ENCODE measurements around the gene STIM1.

The STIM1 gene

DNA sequence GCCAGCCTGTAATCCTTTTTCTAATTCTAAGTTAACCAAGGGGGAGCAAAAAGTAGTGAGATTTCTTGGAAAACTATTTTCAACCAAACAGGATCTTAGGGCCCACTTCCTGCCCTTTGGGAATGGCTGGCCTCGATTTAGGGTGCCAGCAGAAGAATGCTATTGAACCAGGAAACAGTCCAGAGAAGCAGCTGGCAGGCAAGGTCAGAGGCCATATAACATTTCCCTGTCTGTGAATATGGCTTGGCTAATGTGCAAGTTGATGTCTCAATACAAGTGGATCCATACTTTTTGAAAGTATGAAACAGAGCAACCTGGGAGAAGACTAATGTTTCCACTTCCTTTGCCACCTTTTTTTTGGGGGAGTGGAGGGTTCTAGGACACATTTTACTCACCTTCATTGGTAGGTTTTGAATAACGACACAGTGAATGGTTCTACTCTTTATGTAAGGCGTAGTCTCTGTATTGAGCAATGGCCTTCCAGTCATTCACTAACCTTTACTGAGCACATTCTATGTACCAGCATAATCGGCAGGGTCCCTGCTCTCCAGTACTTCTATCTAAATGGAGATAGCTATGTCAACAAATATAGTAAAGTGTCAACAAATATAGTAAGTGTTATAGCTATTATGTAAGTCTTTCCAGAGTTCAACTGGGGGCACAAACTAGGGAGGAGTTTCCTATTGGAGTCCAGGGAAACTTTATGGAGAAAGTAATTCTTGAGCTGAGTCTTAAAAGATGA, 204.9 kb downstream of the STIM1 start:
- in situ Hi-C loops (cut with HindIII; ENCODE audit: low sequenced_read_pairs), result no loop called here

- in situ Hi-C loops (cut with HindIII; ENCODE audit: low sequenced_read_pairs), result no loop called here
Measured at GRCh38 chr11:4061700-4062099, 206.2 kb downstream of the STIM1 start.

DNA sequence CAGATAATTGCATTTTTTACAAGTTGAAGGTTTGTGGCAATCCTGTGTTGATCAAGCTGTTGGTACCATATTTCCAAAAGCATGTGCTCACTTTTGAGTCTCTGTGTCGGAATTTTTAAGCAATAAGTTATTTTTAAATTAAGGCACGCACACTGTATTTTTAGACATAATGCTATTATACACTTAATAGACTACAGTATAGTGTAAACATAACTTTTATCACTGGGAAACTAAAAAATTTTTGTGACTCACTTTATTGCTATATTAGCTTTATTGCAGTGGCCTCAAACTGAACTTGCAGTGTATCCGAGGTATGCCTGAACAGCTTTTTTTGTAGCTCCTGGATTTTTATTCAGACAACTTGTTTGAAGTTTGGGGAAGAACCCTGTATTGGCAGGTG, 207.9 kb downstream of the STIM1 start:
- in situ Hi-C loops (cut with HindIII; ENCODE audit: low sequenced_read_pairs), result no loop called here

DNA sequence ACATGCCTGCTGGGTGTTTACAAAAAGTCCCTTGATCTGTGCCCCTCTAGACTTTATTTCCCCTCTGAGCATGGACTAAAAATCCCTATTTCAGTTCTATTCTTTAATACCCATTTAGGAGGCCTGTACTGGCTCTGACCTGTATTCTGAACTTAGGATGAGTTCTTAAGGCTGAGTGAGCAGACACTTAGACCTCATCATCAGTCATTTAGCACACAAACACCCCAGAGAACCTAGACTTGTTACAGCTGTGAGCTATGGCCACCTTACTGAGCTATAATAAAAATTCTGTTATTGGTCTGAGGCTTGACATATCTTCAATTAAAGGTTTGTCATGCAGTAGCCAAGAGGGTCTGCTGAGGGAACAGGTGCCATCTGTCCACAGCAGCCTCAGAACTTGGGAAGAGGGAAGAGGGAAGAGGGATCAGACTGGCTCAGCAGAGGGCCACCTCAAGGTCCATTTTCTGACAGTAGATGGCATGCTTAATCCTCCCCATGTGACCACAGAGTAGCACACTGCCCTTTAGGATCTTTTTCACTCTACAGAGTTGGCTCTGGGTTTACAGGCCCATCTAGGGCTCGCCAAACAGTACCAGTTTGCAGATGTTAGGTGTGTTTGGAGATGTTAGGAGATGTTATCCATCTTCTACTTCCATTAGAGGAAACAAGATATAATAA, 209.0 kb downstream of the STIM1 start:
- in situ Hi-C loops (cut with HindIII; ENCODE audit: low sequenced_read_pairs), result no loop called here

- in situ Hi-C loops (cut with HindIII; ENCODE audit: low sequenced_read_pairs), result no loop called here
Measured at GRCh38 chr11:4065086-4065485, 209.6 kb downstream of the STIM1 start.

DNA sequence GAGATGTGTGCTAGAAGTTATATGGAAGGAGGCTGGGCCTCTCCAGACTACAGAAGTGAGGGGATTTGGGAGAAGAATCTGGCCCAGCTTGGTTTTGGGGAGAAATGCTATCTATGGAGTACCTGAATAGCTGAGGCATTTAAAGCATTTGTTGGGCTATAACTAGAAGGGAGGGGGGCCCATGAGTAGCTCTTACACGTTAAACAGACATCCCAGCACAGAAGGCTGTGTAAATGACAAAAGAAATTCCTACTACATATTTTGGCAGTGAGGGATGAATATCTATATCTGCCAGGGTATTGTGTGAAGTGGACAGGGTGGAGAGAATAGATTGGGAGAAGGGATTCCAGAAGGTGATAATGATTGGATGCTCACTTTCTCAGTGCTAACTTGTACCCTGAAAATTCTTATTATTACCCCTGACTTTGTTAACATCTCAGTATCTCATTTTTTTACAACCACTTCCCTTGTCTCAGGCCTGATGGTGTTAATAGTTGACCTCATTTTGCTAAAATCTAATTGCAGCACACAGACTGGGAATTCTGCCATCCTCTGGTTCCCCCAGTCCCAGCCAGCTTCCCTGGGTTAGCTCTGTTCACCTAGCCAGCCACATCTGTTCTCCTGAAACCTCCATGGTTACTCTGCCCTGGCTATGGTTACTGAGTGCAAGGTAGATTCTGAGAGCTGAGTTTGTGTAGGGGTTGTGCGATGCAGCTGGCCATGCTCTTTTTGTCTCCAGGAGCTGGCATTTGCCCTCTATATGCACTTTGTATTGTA, 210.3 kb downstream of the STIM1 start:
- in situ Hi-C loops (cut with HindIII; ENCODE audit: low sequenced_read_pairs), result no loop called here

GRCh38 chr11:4066910-4067309, 211.4 kb downstream of the STIM1 start:
- in situ Hi-C loops (cut with HindIII; ENCODE audit: low sequenced_read_pairs), result no loop called here

DNA sequence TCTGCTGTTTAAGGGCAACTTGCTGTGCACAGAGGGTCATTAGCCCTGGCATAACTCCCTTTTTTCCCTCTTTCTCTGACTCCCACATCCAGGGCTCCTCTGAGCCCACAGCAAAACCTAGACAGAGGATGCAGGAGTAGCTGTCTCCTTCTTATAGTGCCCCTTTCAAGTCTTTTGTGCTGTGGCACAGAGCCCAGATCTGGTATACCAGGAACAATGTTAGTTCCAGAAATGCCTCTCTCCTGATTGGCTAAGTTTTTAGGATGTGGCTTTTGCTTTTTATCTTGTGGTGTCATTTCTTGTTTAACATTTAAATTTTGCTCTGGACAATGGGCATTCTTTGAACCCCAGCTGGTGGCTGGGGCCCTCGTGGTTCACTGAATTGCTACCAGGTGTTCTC, 213.5 kb downstream of the STIM1 start:
- in situ Hi-C loops (cut with HindIII; ENCODE audit: low sequenced_read_pairs), result no loop called here

- in situ Hi-C loops (cut with HindIII; ENCODE audit: low sequenced_read_pairs), result loop anchor here (5.0 kb wide), 1 partner anchor 219 kb away; no protein-coding TSS in a partner anchor
Measured at GRCh38 chr11:4071325-4071724, 215.9 kb downstream of the STIM1 start.

DNA sequence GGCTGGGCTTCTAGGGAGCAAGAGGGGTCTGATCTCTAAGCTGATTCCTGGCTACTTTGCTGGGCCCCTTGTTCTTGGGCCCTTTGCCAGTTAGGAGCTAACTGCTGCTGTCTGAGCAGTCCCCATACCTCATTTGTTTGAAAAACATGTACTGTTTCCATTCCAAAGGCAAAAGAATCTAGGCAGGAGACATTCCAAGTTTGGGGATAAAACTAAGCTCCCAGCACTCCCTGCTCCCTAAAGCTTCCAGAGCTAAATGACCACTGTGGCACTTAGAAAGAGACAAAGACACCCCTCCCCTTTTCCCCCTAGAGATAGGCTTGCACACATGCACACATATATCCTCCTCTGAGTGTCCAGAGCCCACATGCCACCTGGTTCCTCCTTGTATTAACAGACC, 216.4 kb downstream of the STIM1 start:
- in situ Hi-C loops (cut with HindIII; ENCODE audit: low sequenced_read_pairs), result loop anchor here (5.0 kb wide), 1 partner anchor 220 kb away; no protein-coding TSS in a partner anchor

DNA sequence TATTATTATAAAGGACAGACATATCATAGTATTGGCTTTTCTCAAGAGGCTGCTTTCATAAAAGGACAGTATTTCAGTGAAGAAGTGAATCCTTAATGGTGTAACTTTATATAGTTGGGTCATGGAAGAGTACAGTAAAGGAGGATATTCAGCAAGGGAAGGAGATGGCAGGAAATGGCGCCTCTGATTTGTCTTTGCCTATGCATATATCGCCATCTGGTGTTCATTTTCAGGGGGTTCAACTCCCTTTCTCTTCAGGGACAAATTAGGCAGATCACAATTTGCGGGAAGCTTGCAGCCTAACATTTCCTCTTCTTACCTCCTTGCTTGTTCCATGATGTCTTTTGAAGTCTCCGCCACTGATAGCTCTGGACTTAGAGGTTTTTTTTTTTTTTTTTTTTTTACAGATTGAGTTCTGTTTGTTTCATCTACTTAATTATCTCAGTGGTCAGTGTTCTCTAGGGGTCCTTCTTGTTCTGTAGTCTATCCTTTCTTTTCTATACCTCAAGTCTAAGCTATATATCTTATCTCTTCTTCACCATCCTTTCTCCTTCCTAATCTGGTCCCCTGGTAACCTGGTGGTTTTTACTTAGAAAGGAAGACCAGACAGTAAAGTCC, 217.3 kb downstream of the STIM1 start:
- in situ Hi-C loops (cut with HindIII; ENCODE audit: low sequenced_read_pairs), result loop anchor here (5.0 kb wide), 1 partner anchor 220 kb away; no protein-coding TSS in a partner anchor

GRCh38 chr11:4074266-4074665, 218.8 kb downstream of the STIM1 start:
- in situ Hi-C loops (cut with HindIII; ENCODE audit: low sequenced_read_pairs), result loop anchor here (5.0 kb wide), 1 partner anchor 222 kb away; no protein-coding TSS in a partner anchor

DNA sequence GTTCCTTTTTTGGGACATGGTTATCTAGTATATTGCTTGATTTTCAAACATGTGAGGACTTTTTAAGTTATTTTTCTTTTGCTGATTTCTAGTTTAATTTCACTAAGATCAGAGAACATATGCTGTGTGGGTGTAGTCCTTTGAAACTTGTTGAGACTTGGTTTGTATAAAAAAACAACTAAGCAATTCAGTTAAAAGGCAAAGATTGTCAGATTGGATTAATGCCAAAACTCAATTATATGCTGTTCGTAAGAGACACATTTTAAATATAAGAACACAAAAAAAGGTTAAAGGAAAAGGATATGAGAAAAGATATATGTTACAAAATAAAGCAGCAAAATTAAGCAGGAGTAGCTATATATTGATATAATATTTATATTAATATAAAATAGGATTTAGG, 221.3 kb downstream of the STIM1 start:
- in situ Hi-C loops (cut with HindIII; ENCODE audit: low sequenced_read_pairs), result no loop called here

- in situ Hi-C loops (cut with HindIII; ENCODE audit: low sequenced_read_pairs), result no loop called here
Measured at GRCh38 chr11:4083198-4083597, 227.7 kb downstream of the STIM1 start.

DNA sequence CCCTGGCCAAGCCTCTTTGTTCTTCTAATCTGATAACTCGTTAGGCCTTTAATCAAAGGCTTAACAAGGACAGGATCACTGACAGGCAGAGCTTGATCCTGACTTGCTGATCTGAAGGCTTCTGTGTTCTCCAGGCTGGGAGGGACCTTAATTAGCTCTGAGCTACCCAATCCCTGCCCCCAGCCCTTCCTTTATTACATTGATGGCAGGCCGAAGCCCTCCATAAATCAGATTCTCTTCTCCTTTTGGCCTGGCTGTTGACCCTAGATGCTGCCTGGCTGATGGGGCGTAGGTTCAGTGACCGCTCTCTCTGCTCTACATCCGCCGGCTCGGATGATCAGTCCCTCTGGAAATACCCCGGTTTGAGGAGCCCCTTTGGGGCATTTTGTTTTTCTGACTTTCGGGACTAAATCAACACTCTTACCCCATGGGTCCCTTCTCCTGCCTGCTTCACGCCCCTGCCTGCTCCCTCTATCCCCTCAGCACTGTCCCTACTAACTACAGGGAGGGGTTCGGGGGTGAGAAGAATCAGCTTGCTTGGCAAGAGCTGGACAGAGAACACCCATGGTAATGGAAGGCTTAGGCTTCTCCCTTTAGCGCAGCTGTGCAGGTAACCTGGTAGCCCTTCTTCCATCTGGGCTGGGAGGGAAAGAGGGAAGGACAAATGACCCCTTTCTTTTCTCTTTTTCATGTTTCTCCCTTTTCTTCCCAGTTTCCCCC, 229.1 kb downstream of the STIM1 start:
- in situ Hi-C loops (cut with HindIII; ENCODE audit: low sequenced_read_pairs), result no loop called here

DNA sequence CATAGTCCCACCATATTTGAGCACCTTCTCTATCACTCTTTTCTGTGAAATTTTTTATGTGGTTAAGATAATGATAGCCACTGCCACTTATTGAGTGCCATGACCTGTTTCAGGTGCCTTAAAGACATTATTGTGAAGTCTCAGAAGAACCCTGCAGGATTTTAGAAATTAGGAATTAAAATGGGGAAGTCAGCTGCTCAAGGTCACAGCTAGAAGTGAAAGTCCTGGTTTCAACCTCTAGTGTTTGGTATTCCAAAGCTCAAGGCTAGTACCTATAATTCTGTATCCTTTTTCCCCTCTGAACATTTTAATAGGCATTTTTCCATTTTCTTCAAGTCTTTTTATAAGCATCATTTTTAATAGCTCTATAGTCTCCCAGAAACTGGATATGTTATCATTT, 230.1 kb downstream of the STIM1 start:
- in situ Hi-C loops (cut with HindIII; ENCODE audit: low sequenced_read_pairs), result no loop called here

- in situ Hi-C loops (cut with HindIII; ENCODE audit: low sequenced_read_pairs), result no loop called here
Measured at GRCh38 chr11:4086575-4087353, 231.3 kb downstream of the STIM1 start.

GRCh38 chr11:4087551-4087950, 232.1 kb downstream of the STIM1 start:
- in situ Hi-C loops (cut with HindIII; ENCODE audit: low sequenced_read_pairs), result no loop called here

DNA sequence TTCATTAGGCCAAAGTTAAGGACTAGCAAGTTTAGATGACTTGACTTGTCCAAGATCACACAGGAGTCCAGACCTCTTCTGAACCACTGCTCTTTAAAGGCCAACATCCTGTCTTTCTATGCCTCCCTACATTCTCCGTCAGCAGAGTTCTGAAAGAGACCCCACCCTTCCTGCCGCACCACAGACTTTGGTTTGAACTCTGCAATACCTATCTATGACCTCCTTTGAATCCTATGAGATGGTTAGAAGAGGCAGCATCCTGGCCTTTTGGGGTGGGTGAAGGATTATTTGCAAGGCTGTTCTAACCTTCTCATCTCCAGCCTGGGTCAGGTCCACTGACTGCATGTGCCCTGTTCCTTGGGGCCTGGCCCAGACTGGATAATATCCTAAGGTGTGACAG, 234.8 kb downstream of the STIM1 start:
- in situ Hi-C loops (cut with HindIII; ENCODE audit: low sequenced_read_pairs), result no loop called here

DNA sequence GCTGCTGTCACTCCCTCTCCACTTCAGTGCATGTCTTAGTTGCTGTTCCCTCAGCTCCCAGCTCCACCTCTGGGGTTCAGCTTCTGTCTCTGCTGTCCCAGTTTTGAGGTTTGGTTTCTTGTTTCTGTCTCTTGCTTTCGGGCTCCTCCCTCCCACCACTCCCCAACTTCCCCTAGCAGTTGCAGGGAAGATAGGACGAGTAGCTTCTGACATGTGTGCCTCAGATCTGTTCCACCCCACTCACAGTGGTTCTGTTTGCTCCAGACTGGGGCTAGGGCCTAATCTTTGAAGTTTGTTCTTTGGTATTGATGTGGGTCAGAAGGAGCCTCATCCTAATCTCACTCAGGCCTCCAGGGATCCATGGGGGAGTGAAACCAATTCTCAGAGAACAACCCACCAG, 236.6 kb downstream of the STIM1 start:
- in situ Hi-C loops (cut with HindIII; ENCODE audit: low sequenced_read_pairs), result no loop called here
